ENCODE results near the gene UTS2.
A peak's percentile ranks its signal among the peaks of the same experiment; 100 is the strongest.

UTS2 gene

GRCh38 chr1:7847599-7847998, 5.3 kb downstream of the UTS2 start:
- no peak overlapping the region for H3K4ac ChIP-seq (ENCODE audit: low read depth in 1 of 2, low read length in 2 of 2)
- WGBS = 73% methylated on average over 4 of the region's 4 CpGs

GRCh38 chr1:7846656-7847055, 6.2 kb downstream of the UTS2 start:
- Histone ChIP-seq H4K91ac (ENCODE audit: low read length) (no peak overlapping the region), H3K9ac (ENCODE audit: low read length) (no peak overlapping the region), H3K23ac (ENCODE audit: low read length in 2 of 2) (no peak overlapping the region), H2BK12ac (ENCODE audit: low read length in 2 of 2) (no peak overlapping the region), H2BK5ac (ENCODE audit: low read depth, low read length, poor library complexity, severe bottlenecking) (no peak overlapping the region), H3K9me3 (ENCODE audit: control insufficient read depth, low read length) (no peaks in the 10 kb centered on the region), H4K8ac (ENCODE audit: low read length) (no peak overlapping the region), H3K4me1 (ENCODE audit: control insufficient read depth, insufficient read depth, low read depth, low read length) (no peaks in the 10 kb centered on the region), H3K4ac (ENCODE audit: low read depth in 1 of 2, low read length in 2 of 2) (no peak overlapping the region), H3K4me3 (ENCODE audit: insufficient read depth in 1 of 2, low read depth in 1 of 2, low read length in 2 of 2) (no peak overlapping the region), H3K4me2 (ENCODE audit: low read length, poor library complexity, severe bottlenecking) (no peak overlapping the region), H2AK5ac (ENCODE audit: low read length, severe bottlenecking) (no peak overlapping the region), H3K18ac (ENCODE audit: low read depth in 1 of 2, low read length in 2 of 2) (no peak overlapping the region), H2BK120ac (ENCODE audit: low read depth, low read length) (no peak overlapping the region), H3K27ac (ENCODE audit: low read length, poor library complexity, severe bottlenecking) (no peak overlapping the region), H3K14ac (ENCODE audit: low read length in 2 of 2) (no peak overlapping the region), H2BK15ac (ENCODE audit: low read depth, poor library complexity, severe bottlenecking) (no peak overlapping the region), H3K27me3 (ENCODE audit: control insufficient read depth in 1 of 2, insufficient read depth in 1 of 2, low read length in 2 of 2) (no peaks in the 10 kb centered on the region), H3K36me3 (ENCODE audit: control insufficient read depth in 1 of 2, insufficient read depth in 2 of 2, low read depth in 1 of 2, low read length in 2 of 2) (peaks cover 0 to 35% of the 10 kb centered on the region in 2 experiments), H3K79me1 (replicated peaks; ENCODE audit: low read length, poor library complexity, severe bottlenecking) (no peaks in the 10 kb centered on the region), H2AFZ (ENCODE audit: low read depth, low read length) (no peak overlapping the region)
- DNase-seq = no peak
- WGBS = 95% methylated on average over 4 of the region's 7 CpGs

More at GRCh38 chr1:7847599-7847998, 5.3 kb downstream of the UTS2 start:
- H2BK12ac ChIP-seq (ENCODE audit: low read length in 2 of 2) = no peak overlapping the region
- H3K18ac ChIP-seq (ENCODE audit: low read depth in 1 of 2, low read length in 2 of 2) = no peak overlapping the region
- no peak overlapping the region for H3K27ac ChIP-seq (ENCODE audit: low read length, poor library complexity, severe bottlenecking)
- no peaks in the 10 kb centered on the region for H3K4me1 ChIP-seq (ENCODE audit: control insufficient read depth, insufficient read depth, low read depth, low read length)
- H3K23ac ChIP-seq (ENCODE audit: low read length in 2 of 2) = no peak overlapping the region
- no peak overlapping the region for H2BK5ac ChIP-seq (ENCODE audit: low read depth, low read length, poor library complexity, severe bottlenecking)
- no peak overlapping the region for H2AK5ac ChIP-seq (ENCODE audit: low read length, severe bottlenecking)
- no peaks in the 10 kb centered on the region for H3K27me3 ChIP-seq (ENCODE audit: control insufficient read depth in 1 of 2, insufficient read depth in 1 of 2, low read length in 2 of 2)
- H2BK120ac ChIP-seq (ENCODE audit: low read depth, low read length) = no peak overlapping the region
- no peak overlapping the region for H2AFZ ChIP-seq (ENCODE audit: low read depth, low read length)
- H2BK15ac ChIP-seq (ENCODE audit: low read depth, poor library complexity, severe bottlenecking) = no peak overlapping the region
- no peaks in the 10 kb centered on the region for H3K79me1 ChIP-seq (replicated peaks; ENCODE audit: low read length, poor library complexity, severe bottlenecking)
- H3K9me3 ChIP-seq (ENCODE audit: control insufficient read depth, low read length) = no peaks in the 10 kb centered on the region
- H3K14ac ChIP-seq (ENCODE audit: low read length in 2 of 2) = no peak overlapping the region
- no peak overlapping the region for H4K8ac ChIP-seq (ENCODE audit: low read length)
- DNase-seq = peak; percentile 22
- H4K91ac ChIP-seq (ENCODE audit: low read length) = no peak overlapping the region
- H3K9ac ChIP-seq (ENCODE audit: low read length) = peak overlapping the region; percentile 35
- H3K4me2 ChIP-seq (ENCODE audit: low read length, poor library complexity, severe bottlenecking) = no peak overlapping the region
- peaks cover 0 to 28% of the 10 kb centered on the region in 2 experiments for H3K36me3 ChIP-seq (ENCODE audit: control insufficient read depth in 1 of 2, insufficient read depth in 2 of 2, low read depth in 1 of 2, low read length in 2 of 2)
- no peak overlapping the region for H3K4me3 ChIP-seq (ENCODE audit: insufficient read depth in 1 of 2, low read depth in 1 of 2, low read length in 2 of 2)

- Histone ChIP-seq H4K8ac (ENCODE audit: low read length) (no peak overlapping the region), H3K4me1 (ENCODE audit: control insufficient read depth, insufficient read depth, low read depth, low read length) (no peaks in the 10 kb centered on the region), H2BK5ac (ENCODE audit: low read depth, low read length, poor library complexity, severe bottlenecking) (no peak overlapping the region), H3K4me3 (ENCODE audit: insufficient read depth in 1 of 2, low read depth in 1 of 2, low read length in 2 of 2) (no peak overlapping the region), H2AFZ (ENCODE audit: low read depth, low read length) (no peak overlapping the region), H2BK12ac (ENCODE audit: low read length in 2 of 2) (no peak overlapping the region), H3K14ac (ENCODE audit: low read length in 2 of 2) (no peak overlapping the region), H3K9me3 (ENCODE audit: control insufficient read depth, low read length) (no peaks in the 10 kb centered on the region), H2BK15ac (ENCODE audit: low read depth, poor library complexity, severe bottlenecking) (no peak overlapping the region), H4K91ac (ENCODE audit: low read length) (no peak overlapping the region), H3K4ac (ENCODE audit: low read depth in 1 of 2, low read length in 2 of 2) (no peak overlapping the region), H3K4me2 (ENCODE audit: low read length, poor library complexity, severe bottlenecking) (no peak overlapping the region), H3K18ac (ENCODE audit: low read depth in 1 of 2, low read length in 2 of 2) (no peak overlapping the region), H3K9ac (ENCODE audit: low read length) (no peak overlapping the region), H3K36me3 (ENCODE audit: control insufficient read depth in 1 of 2, insufficient read depth in 2 of 2, low read depth in 1 of 2, low read length in 2 of 2) (peaks cover 0 to 43% of the 10 kb centered on the region in 2 experiments), H3K79me1 (replicated peaks; ENCODE audit: low read length, poor library complexity, severe bottlenecking) (no peaks in the 10 kb centered on the region), H3K27me3 (ENCODE audit: control insufficient read depth in 1 of 2, insufficient read depth in 1 of 2, low read length in 2 of 2) (no peaks in the 10 kb centered on the region), H2AK5ac (ENCODE audit: low read length, severe bottlenecking) (no peak overlapping the region), H2BK120ac (ENCODE audit: low read depth, low read length) (no peak overlapping the region), H3K27ac (ENCODE audit: low read length, poor library complexity, severe bottlenecking) (no peak overlapping the region), H3K23ac (ENCODE audit: low read length in 2 of 2) (no peak overlapping the region)
- DNase-seq = no peak
- 100% methylated on average over 2 of the region's 2 CpGs for WGBS
These were observed 7.1 kb downstream of the UTS2 start for GRCh38 chr1:7845761-7846160.

- Histone ChIP-seq H3K27me3 (ENCODE audit: control insufficient read depth in 1 of 2, insufficient read depth in 1 of 2, low read length in 2 of 2) (no peaks in the 10 kb centered on the region), H4K8ac (ENCODE audit: low read length) (no peak overlapping the region), H4K91ac (ENCODE audit: low read length) (no peak overlapping the region), H3K4ac (ENCODE audit: low read depth in 1 of 2, low read length in 2 of 2) (no peak overlapping the region), H3K4me2 (ENCODE audit: low read length, poor library complexity, severe bottlenecking) (no peak overlapping the region), H3K27ac (ENCODE audit: low read length, poor library complexity, severe bottlenecking) (no peak overlapping the region), H3K14ac (ENCODE audit: low read length in 2 of 2) (no peak overlapping the region), H3K79me1 (replicated peaks; ENCODE audit: low read length, poor library complexity, severe bottlenecking) (no peaks in the 10 kb centered on the region), H2AFZ (ENCODE audit: low read depth, low read length) (no peak overlapping the region), H3K9me3 (ENCODE audit: control insufficient read depth, low read length) (peaks cover 21% of the 10 kb centered on the region), H2BK12ac (ENCODE audit: low read length in 2 of 2) (no peak overlapping the region), H3K4me3 (ENCODE audit: insufficient read depth in 1 of 2, low read depth in 1 of 2, low read length in 2 of 2) (no peak overlapping the region), H2BK120ac (ENCODE audit: low read depth, low read length) (no peak overlapping the region), H3K9ac (ENCODE audit: low read length) (no peak overlapping the region), H2AK5ac (ENCODE audit: low read length, severe bottlenecking) (no peak overlapping the region), H3K23ac (ENCODE audit: low read length in 2 of 2) (no peak overlapping the region), H3K18ac (ENCODE audit: low read depth in 1 of 2, low read length in 2 of 2) (no peak overlapping the region), H3K36me3 (ENCODE audit: control insufficient read depth in 1 of 2, insufficient read depth in 2 of 2, low read depth in 1 of 2, low read length in 2 of 2) (peaks cover 4 to 75% of the 10 kb centered on the region in 2 experiments), H2BK15ac (ENCODE audit: low read depth, poor library complexity, severe bottlenecking) (no peak overlapping the region), H2BK5ac (ENCODE audit: low read depth, low read length, poor library complexity, severe bottlenecking) (no peak overlapping the region), H3K4me1 (ENCODE audit: control insufficient read depth, insufficient read depth, low read depth, low read length) (no peaks in the 10 kb centered on the region)
- 96% methylated on average over 2 of the region's 4 CpGs for WGBS
- no peak for DNase-seq
These were observed 10.3 kb downstream of the UTS2 start for GRCh38 chr1:7842517-7842916.
